HG03442 (cell line): ENCODE results near the gene CENPB.

Experiments used
- ATAC-seq: cut with Tn5 transposase; IDR thresholded peaks from one replicate; pipeline ENCODE4 v1.9.1; 2021; ENCODE audit warnings: mild to moderate bottlenecking, moderate library complexity; ENCODE audit not compliant: unreplicated experiment

The CENPB gene

GRCh38 chr20:3767427-3768341 lies 18.9 kb downstream of the CENPB start, which contains the start of gene ADISSP:
TSS of gene ADISSP (minus strand) at chr20:3767753. CDS start at chr20:3760100, 7,653 bp downstream.
- peak; percentile 92 for ATAC-seq

DNA sequence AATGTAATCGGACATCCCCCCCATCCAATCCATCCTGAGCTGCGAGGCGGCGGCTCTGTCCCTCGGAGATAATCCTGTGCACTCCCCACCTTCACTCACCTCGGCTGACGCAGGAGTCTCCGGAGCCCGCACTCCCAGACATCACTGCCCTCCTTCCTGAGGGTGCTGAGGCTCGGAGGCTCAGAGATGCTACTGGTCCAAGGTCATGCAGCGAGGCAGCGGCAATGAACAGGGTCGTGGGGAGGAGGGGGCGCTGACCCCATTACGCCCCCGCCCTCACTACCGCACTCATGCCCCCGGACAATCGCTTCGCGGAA lies 19.5 kb downstream of the CENPB start:
- ATAC-seq = no peak

GRCh38 chr20:3766422-3767109 lies 20.0 kb downstream of the CENPB start:
- ATAC-seq = no peak

DNA sequence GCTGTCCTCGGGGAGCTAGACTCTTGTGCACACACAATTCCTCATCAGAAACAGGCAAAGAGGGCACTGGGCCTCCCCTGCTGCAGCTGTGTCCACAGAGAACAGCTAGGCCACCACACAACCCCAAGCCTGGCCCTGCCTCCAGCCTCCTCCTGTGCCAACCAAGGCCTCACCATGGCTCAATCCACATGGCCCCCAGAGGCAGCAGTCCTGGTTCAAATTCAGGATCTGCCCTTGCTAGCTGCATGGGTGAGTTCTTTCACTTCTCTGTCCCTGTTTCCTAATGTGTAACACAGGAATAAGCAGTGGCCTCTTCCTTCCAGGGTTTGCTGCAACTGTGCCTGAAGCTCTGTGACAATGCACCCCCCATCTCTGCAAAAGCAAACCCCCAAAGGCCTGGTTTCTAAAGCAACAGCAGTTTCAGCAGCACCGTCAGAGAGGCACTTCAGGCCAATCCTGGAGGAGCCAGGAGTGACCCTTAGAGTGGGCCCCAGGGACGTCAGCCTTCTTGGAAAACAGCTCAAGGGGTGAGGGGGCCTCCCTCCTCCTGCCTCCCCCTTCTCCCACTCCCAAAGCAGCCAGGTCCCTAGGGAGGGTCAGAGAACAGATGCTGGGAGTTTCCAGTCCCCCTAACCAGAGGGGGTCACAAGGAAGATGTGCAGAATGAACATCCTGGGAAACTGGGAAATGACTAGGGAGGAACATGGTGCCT lies 21.2 kb downstream of the CENPB start:
- ATAC-seq = no peak

DNA sequence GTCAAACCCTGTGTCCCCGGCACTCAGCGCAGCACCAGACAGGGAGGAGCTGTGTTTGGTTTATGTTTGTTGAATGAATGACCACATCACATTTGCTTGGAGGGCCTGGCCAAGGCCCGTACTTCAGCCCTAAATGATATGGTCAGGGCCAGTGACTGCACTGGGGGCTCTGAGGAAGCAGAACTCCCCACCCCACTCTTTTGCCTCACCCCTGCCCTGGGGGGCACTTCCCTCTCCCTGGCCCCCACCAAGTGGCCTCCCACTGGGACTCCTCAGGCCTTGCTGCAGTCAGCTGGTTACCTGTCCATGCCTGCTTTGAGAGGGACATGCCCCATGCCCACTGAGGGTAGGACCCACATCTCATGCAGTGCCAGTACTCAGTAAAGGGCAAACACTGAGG lies 21.9 kb downstream of the CENPB start:
- no peak for ATAC-seq

DNA sequence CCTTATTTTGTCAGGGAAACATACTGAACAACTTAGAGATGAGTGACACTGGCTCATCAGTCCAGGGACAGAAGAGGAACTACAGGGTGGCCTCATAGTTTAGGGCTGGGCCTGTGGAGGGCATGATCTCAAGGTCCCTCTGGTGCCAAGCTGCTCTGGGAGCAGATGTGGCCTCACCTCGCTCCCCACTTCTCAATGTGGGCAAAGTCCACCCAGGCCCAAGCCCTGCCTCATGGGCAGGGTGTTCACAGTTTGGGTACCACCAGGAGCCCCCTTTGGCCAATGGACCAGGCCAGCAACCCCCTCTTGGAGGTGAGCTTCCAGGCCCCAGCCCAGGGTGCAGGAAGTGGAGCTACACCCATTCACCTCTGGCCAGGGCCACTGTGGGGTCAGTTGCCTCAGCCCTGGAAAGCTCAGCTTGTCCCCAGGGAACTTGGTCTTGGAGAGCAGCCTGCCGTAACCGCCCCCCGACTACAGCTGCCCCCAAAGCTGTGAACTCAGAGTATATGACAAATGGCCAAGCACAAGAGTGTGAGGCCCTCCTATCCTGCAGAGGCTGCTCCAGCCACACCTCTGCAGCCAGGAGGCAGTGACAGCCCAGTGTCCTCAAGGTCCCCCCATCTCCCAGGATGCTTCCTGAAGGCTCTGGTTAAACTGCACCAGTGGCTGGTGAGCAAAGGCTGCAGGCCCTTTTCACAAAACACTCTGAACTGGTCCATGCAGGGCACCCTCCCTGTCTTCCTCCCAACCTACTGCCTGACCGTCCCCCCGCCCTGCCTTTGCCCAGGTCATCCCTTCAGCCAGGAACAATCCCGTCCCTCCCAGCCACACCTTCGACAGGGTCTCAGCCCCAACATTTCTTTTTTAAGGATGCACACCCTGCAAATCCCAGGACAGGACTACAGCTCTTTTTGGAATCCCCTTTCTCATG lies 22.6 kb downstream of the CENPB start:
- no peak for ATAC-seq

DNA sequence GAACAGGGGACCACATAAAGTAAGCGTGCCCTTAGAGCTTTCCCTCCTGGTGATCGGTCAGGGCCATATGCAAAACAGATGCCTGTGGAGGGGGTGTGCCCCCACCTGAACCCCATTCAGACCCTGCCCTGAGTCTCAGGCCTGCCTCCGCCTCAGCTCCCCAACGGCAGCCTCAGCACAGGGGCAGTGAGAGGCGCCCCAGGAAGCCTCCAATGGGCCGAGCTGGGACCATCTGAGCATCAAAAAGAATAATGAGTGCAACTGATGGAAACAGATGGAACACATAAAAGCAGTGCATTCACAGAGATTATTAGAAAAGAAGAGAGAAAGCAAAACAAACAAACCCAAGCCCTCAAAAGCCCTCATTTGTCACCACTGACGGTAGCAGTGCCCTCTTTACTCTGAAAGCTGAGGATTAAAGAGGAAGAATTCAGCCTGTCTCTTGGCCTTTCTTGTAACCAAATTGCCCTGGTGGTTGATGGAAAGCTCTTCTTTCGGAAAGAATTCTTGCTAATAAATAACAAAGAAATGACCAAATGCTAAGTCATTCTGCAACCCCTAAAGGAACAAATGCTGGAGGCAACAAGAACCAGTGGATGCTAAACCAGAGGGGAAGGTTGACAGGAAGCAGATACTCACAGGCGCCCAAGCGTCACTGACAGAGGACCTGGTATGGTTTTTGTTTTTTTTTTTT lies 25.7 kb downstream of the CENPB start:
- ATAC-seq = no peak

DNA sequence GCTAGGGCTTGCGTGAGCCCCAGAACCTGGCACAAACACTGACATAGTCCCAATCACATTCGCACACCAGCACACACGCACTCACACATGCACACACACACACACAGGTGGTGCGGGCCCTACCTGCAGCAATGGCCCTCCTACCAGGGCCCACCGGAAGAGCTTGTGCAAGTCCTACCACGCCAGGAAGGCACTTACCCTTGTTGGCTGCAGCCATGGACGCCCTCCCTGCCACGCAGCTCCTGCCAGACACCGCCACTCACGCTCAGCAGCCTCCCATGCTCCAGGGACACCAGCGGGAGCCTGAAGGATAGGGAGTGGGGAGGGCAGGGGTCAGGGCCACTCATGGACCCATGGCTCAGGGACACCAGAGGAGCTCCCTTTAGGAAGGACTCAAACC lies 26.7 kb downstream of the CENPB start:
- ATAC-seq = no peak

GRCh38 chr20:3759316-3759823 lies 27.2 kb downstream of the CENPB start:
- no peak for ATAC-seq

DNA sequence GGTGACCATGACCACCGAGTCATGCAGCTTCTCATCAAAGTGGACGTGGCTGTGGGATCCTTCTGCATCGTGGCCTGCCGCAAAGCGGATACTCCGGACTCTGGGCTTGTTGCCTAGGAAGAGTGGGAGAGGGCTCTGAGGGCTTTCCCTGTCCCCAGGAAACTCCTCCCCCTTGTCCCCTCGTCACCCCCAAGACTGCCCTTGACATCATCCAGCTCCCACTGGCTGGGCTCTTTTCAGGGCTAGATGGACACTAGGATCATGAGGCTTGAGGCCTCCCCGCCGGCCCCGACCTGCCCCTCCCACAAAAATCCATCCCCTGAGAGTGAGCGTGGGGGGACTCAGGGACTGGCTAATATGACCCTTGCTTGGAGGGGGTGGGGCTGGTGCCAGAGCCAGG lies 28.0 kb downstream of the CENPB start:
- no peak for ATAC-seq

- ATAC-seq = no peak
Observed at GRCh38 chr20:3757268-3757667, 29.3 kb downstream of the CENPB start.

- no peak for ATAC-seq
Observed at GRCh38 chr20:3755814-3756480, 30.6 kb downstream of the CENPB start.

DNA sequence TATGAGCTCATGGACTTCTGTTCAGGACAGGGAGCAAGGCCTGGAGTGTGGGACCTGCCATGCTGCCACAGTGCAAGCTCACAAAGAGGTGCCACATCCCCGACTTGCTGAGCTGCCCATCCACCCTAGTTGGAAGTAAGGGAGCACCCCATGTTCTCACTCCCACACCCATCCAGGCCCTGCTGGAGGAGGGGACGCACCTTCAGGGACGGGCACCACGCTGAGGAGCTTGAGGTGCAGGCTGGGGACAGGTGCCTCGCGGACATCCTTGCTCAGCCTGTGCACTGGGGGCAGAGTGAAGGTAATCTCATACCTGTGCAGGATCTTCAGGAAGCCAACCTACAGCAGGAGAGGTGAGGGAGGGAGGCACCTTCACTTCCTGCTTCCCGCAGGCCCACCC lies 31.3 kb downstream of the CENPB start:
- no peak for ATAC-seq

DNA sequence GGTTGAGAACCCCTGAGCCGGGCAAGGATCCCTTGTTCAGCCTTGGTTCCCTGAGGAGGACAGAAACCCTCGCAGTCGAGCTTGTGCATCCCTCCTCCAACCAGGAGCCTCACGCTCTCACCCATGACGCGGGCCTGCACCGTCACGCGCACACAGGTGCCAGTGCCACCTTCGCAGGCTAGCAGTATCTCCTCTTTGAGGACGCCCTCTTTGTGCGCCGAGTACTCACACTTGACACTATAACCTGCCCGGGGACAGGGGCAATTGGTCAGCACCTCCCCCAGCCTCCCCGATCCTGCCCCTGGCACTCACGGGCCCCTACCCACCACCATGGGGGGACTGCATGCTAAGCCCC lies 32.3 kb downstream of the CENPB start:
- no peak for ATAC-seq

DNA sequence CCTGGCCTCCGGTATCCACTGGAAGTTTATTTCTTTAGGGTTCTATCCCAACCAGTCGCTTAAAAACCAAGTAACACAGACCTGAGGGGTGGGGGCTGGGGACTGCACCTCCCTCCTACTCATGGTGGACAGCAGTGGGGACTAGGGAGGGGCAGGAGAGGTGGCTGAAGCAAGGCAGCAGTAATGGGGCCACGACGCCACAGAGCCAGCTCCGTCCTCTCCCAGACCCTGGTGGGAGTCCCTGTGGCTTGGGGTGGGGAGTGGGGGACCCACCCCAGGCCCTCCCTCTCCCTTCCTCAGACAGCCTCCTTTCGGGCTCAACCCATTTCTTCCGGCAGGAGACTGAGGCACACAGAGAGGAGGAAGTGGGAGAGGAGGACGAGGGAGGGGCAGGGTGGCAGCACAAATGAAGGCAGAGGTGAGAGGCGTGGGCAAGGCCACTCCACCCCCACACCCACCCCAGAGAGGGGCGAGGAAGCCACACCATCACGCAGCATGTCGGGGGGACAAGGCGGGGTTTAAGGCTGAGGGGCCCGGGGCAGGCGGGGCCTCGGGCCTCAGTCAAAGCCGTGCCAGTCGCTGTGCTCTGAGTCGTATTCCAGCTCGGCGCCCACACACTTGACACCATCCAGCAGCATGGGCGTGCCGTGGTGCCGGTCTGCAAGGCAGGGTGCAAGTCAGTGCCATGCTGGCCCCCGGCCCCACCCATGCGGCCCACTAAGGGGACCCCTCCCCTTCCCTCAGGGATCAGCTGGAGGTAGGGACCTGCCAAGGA lies 32.9 kb downstream of the CENPB start:
- ATAC-seq = no peak

GRCh38 chr20:3753098-3753497 lies 33.4 kb downstream of the CENPB start:
- no peak for ATAC-seq

- no peak for ATAC-seq
Observed at GRCh38 chr20:3752386-3752759, 34.2 kb downstream of the CENPB start.

DNA sequence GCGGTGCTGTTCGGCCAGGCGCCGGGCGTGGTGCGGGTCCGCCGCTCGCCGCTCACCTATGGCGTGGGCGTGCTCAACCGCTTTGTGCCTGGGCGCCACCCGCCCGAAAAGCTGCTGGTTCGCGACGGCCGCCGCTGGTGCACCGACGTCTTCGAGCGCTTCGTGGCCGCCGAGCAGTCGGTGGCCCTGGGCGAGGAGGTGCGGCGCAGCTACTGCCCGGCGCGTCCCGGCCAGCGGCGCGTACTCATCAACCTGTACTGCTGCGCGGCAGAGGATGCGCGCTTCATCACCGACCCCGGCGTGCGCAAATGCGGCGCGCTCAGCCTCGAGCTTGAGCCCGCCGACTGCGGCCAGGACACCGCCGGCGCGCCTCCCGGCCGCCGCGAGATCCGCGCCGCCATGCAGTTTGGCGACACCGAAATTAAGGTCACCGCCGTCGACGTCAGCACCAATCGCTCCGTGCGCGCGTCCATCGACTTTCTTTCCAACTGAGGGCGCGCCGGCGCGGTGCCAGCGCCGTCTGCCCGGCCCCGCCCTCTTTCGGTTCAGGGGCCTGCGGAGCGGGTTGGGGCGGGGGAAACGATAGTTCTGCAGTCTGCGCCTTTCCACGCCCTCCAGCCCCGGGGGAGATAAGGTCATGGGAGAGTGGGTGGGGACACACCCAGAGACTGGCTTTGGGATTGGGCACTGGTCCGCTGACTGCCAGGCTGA lies 34.7 kb downstream of the CENPB start:
- no peak for ATAC-seq
